ENCODE data around the gene TEX36. TPM values are rescaled to one million over a fixed set of nuclear protein-coding genes. Genes with fewer than 3 reads are reported as not detected.

Gene TEX36
- total and polyA plus RNA-seq, 2 of the 13 experiments (the other 11 are each of a cell fraction or from before 2014, with no cell fraction given) = not detected

DNA sequence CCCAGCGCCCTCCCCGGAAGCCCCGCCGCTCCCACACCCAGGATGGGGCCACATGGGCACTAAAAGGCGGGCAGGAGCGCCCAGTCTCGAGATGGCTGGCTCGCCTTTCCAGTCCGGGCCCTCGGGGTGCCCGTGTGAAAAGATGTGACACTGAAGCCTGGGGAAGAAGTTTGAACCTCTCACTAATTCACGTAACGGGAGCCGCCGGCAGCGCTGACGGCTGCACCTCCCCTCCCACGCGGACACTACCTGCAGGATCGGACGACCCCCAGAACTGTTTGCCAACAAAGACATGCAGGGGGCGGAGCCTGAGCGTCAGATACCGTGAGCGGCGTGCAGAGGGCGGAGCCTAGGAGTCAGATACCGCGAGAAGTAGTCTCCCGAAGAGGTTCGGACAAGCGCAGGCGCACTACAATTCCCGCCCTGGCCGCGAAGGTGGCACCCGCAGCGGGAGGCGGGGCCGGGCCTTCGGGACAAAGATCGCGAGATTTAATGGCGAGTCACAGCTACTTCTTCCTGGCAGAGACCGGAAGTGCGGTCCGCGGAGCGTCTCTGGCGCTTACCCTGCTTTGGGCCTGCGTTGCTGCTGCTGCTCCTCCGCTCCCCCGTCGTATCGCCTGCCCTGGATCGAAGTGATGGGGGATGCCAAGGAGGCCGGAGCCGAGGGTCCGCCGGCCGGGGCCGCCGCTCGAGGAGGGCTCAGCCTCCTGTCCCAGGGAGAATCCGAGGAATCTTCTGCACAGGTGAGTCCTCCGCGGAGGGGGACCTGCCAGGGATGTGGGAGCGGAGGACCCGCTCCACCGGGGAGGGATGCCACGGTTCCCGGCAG, 36.4 kb upstream of the TEX36 start, which contains the start of gene EDRF1 (continued):
- TF ChIP-seq ZNF674 (CRISPR knock-in tag; IDR thresholded peaks at IDR 0.05; ENCODE audit: low read depth) = 0 out of 2 replicates have a peak, but pooled peaks have one; percentile 75
- TF ChIP-seq ARNT2 (CRISPR knock-in tag; IDR thresholded peaks at IDR 0.05; ENCODE audit: low read depth) = peak; percentile 59
- no peak for TF ChIP-seq HMG20B (CRISPR knock-in tag; conservative IDR thresholded peaks at IDR 0.05)
- peak; percentile 28; the same call in 1 of the 2 replicates for TF ChIP-seq AKNA (CRISPR knock-in tag; IDR thresholded peaks at IDR 0.05; ENCODE audit: borderline replicate concordance)
- TF ChIP-seq ZHX2 (IDR thresholded peaks at IDR 0.05; ENCODE audit: low read depth) = no peak
- TF ChIP-seq ZHX2 (CRISPR knock-in tag; IDR thresholded peaks at IDR 0.05; ENCODE audit: borderline replicate concordance) = no peak
- peak; percentile 87 for TF ChIP-seq SALL1 (CRISPR knock-in tag; IDR thresholded peaks at IDR 0.05)
- TF ChIP-seq HNF1B (CRISPR knock-in tag; IDR thresholded peaks at IDR 0.05) = no peak; the same call in none of the 2 replicates
- 0 out of 2 replicates have a peak, but pooled peaks have one; percentile 50 for TF ChIP-seq BCL3 (CRISPR knock-in tag; IDR thresholded peaks at IDR 0.05)
- TF ChIP-seq NR2C2 (CRISPR knock-in tag; IDR thresholded peaks at IDR 0.05; ENCODE audit: borderline replicate concordance) = peak; percentile 18; the same call in 1 of the 2 replicates
- TF ChIP-seq ZNF567 (CRISPR knock-in tag; IDR thresholded peaks at IDR 0.05; ENCODE audit: borderline replicate concordance) = no peak
- TF ChIP-seq ZNF331 (CRISPR knock-in tag; IDR thresholded peaks at IDR 0.05) = no peak

Data from HepG2 (cell line).